Colonic mucosa (tissue), 4 donors: ENCODE data around the gene HOMER2. TPM values are rescaled to one million over a fixed set of nuclear protein-coding genes. Genes with fewer than 3 reads are reported as not detected.

Experiments
- DNase-seq: peaks from one replicate; pipeline ENCODE4 v3.0.0-alpha.2; 2020
- H3K27ac ChIP-seq: fragments of 200-600 bp; one replicate; pipeline ENCODE4 v1.8.0; 2021
- H3K27me3 ChIP-seq: fragments of 200-600 bp; one replicate; pipeline ENCODE4 v1.8.0; 2021
- H3K36me3 ChIP-seq: fragments of 200-600 bp; one replicate; pipeline ENCODE4 v1.8.0; 2021
- H3K4me1 ChIP-seq: fragments of 200-600 bp; one replicate; pipeline ENCODE4 v1.8.0; 2021; ENCODE audit warnings: mild to moderate bottlenecking
- H3K4me3 ChIP-seq: fragments of 200-600 bp; one replicate; pipeline ENCODE4 v1.8.0; 2021
- H3K9ac ChIP-seq, 2 donors: one replicate each; pipeline ENCODE4 v1.7.0; 2013; ENCODE audit warnings: control low read depth in 2 of 2, low read depth in 2 of 2, low read length in 2 of 2
- H3K9me3 ChIP-seq: fragments of 200-600 bp; one replicate; pipeline ENCODE4 v1.8.0; 2021
- intact Hi-C: fragments of 100-400 bp; cut with DNase I; formaldehyde crosslinking; loops from one replicate; pipeline ENCODE4 v1.14.1; 2022
- total RNA-seq, 2 donors: library from RNA; stranded (reverse); fragmentation: NEBNext Ultra II Directional in 1 of 2; extraction: Animal tissue kit (Norgen Biotek cat#: 25700) in 1 of 2; gene quantifications; one replicate each; pipeline ENCODE4 v1.2.1, GENCODE V29; 2021
- TF ChIP-seq, protein P1 (sequence below): fragments of 200-600 bp; IDR thresholded peaks from one replicate; pipeline ENCODE4 v1.8.0; 2022; ENCODE audit warnings: antibody characterized with exemption, mild to moderate bottlenecking
- donor health status: healthy.
- donor health status: DM: no; HTN: no; CAD: no.
- donor health status: DM: no; HTN: no; CAD: no.

Gene HOMER2
- total RNA-seq, 2 donors from 2014 or later = 2.4 to 3.1 TPM

DNA sequence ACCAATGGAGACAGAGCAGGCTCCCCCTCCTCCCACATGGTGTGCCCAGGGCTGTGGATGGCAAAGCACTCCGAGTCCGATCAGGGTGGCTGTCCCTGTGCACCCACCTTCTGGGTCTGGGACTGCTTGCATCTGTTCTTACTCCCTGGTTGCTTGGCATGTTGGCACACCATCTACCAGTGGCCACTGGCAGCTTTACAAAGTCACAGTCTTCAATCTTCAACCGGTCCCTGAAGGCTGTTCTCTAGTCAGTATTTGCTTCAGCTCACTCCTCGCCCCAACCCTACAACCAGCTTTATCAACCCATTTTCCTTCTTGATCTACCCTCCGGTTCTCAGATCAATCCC, 14.8 kb downstream of the HOMER2 start:
- no peaks in the 10 kb centered on the region for H3K27me3 ChIP-seq
- TF ChIP-seq, protein P1, sequence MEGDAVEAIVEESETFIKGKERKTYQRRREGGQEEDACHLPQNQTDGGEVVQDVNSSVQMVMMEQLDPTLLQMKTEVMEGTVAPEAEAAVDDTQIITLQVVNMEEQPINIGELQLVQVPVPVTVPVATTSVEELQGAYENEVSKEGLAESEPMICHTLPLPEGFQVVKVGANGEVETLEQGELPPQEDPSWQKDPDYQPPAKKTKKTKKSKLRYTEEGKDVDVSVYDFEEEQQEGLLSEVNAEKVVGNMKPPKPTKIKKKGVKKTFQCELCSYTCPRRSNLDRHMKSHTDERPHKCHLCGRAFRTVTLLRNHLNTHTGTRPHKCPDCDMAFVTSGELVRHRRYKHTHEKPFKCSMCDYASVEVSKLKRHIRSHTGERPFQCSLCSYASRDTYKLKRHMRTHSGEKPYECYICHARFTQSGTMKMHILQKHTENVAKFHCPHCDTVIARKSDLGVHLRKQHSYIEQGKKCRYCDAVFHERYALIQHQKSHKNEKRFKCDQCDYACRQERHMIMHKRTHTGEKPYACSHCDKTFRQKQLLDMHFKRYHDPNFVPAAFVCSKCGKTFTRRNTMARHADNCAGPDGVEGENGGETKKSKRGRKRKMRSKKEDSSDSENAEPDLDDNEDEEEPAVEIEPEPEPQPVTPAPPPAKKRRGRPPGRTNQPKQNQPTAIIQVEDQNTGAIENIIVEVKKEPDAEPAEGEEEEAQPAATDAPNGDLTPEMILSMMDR = no peak
- H3K4me1 ChIP-seq = no peaks in the 10 kb centered on the region
- H3K36me3 ChIP-seq = no peaks in the 10 kb centered on the region
- H3K4me3 ChIP-seq = no peak overlapping the region
- no peak overlapping the region for H3K9ac ChIP-seq
- H3K27ac ChIP-seq = no peak overlapping the region
- H3K9me3 ChIP-seq = no peaks in the 10 kb centered on the region
- no peak for DNase-seq
- intact Hi-C loops = no loop called here

DNA sequence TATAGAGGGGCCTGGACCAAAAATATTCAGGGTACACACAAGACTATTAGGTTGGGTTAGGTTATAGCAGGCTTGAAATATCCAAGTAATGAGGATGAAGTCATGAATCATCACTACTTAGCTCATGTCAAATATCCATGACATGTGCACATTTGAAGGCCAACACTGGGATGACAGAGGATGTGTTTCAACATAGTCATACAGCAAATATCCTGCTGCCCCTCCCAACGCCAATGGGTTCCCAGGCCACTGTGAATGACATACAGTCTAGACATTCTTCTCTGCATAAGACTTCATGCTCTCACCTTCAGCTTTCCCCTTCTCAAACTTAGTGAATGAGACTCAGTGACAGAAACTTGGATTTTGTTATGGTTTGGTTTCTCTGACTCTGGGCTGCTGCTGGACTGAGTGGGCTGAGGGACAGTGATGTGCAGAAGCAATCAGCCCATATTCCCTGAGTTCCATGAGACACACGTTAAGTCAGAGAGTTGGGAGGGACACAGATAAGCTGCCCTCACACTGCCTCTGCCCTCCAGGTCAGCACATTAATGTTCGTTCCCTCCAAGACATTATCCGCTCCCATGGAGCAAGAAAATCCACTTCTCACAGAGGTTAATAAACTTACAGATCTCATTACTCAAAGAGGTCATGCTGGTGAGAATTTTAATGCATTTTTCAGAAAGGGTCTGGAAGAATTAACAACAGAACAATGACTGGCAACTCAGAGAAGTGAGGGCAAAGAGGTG, 15.4 kb downstream of the HOMER2 start:
- no peaks in the 10 kb centered on the region for H3K36me3 ChIP-seq
- intact Hi-C loops = no loop called here
- TF ChIP-seq, protein P1 = no peak
- no peak overlapping the region for H3K27ac ChIP-seq
- no peak overlapping the region for H3K4me3 ChIP-seq
- H3K9ac ChIP-seq = no peak overlapping the region
- DNase-seq = no peak
- H3K9me3 ChIP-seq = no peaks in the 10 kb centered on the region
- no peaks in the 10 kb centered on the region for H3K27me3 ChIP-seq
- no peaks in the 10 kb centered on the region for H3K4me1 ChIP-seq

DNA sequence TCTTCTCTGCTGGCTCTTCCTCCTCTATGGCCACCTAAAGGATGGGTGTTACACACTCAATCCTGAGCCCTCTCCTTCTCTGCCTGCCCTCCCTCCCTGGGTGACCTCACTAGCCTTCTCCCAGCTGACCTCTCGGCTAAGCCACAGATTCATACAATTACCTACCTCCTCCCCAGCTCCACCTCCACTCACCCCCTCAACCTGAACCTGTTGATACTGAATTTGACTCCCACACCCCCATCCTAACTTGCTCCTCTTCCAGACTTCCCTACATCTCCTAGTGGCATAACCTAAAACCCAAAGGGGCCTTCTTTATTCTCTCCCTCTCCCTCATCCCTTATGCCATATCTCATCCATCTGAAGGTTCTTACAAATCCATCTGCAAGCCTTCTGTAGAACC, 17.1 kb downstream of the HOMER2 start:
- H3K27me3 ChIP-seq = no peaks in the 10 kb centered on the region
- no peak overlapping the region for H3K4me3 ChIP-seq
- TF ChIP-seq, protein P1 = no peak
- H3K36me3 ChIP-seq = no peaks in the 10 kb centered on the region
- intact Hi-C loops = no loop called here
- H3K9me3 ChIP-seq = no peaks in the 10 kb centered on the region
- no peak for DNase-seq
- no peak overlapping the region for H3K27ac ChIP-seq
- no peaks in the 10 kb centered on the region for H3K4me1 ChIP-seq
- no peak overlapping the region for H3K9ac ChIP-seq

DNA sequence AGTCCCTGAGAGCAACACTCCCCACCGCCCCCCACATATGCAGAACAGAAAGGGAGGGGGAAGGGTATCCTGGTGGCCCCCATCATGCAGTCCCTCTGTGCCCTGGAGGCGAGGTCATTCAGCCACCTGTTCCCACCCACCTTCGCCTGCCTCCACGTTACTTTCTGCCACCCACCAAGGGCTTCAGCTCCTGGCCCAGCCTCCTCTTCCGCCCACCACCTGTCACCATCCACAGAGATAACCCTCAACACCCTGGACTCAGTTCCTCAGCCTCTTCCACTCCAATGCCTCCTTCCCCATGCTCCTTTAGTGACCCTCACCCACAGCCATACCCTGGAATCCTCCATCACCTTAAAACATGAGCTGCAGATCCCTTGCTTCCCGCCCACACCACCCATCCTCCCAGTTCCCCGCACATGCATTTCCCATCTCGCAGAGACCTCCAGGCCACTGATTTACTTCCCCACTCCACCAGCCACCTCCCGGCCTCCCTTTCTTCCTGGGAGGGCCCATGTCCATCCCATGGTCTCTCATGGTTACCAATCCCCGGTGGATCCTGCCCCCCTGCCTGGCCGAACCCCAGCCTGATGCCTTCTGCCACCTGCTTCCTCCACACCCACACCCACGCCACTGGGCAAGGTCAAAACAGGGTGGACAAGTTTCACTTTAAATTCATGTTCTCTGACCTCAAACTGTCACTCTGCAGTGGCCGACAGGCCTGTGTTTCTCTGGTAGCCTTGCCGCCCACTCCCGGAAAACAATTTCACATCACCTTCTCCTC, 18.2 kb downstream of the HOMER2 start:
- H3K36me3 ChIP-seq = no peaks in the 10 kb centered on the region
- no peaks in the 10 kb centered on the region for H3K9me3 ChIP-seq
- intact Hi-C loops = no loop called here
- TF ChIP-seq, protein P1 = no peak
- DNase-seq = no peak
- no peaks in the 10 kb centered on the region for H3K4me1 ChIP-seq
- H3K9ac ChIP-seq = no peak overlapping the region
- H3K27me3 ChIP-seq = no peaks in the 10 kb centered on the region
- no peak overlapping the region for H3K4me3 ChIP-seq
- H3K27ac ChIP-seq = no peak overlapping the region

DNA sequence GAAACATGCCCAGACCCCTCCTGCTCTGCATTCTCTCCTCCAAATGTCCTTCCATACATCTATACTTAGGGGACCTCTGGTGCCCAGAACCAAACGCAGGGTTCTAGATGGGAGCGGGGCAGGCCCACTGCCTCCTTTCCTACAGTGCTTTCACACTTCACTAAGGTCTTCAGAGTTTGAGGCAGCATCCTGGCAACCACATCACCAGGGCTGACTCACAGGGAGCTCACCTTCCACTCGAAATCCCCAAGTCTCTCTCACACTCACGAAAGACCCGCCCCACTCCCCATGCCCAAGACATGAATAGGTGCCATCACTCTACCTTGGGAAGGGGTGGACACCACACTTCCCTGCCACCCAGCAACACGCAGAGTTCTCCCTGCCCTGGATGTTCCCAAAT, 18.9 kb downstream of the HOMER2 start:
- H3K27ac ChIP-seq = no peak overlapping the region
- DNase-seq = no peak
- intact Hi-C loops = no loop called here
- H3K4me1 ChIP-seq = no peaks in the 10 kb centered on the region
- no peaks in the 10 kb centered on the region for H3K27me3 ChIP-seq
- TF ChIP-seq, protein P1 = no peak
- no peaks in the 10 kb centered on the region for H3K9me3 ChIP-seq
- H3K4me3 ChIP-seq = no peak overlapping the region
- no peaks in the 10 kb centered on the region for H3K36me3 ChIP-seq
- H3K9ac ChIP-seq = no peak overlapping the region
